Stimulated activated CD8-positive, alpha-beta memory T cell treated with anti-CD3 and anti-CD28 coated beads, Interleukin-15, amount 100 ng/mL, for 4 hours (primary cell): ENCODE results near the gene HOXB4.
"Not testable (repeated sequence)": the region's sequence is repeated elsewhere in the genome, so short reads cannot be mapped to it uniquely, and the experiment has no call there.

Experiments
- DNase-seq, 2 donors: peaks; one replicate each; pipeline ENCODE4 v3.0.0-alpha.2; 2020; ENCODE audit warnings: low read depth in 2 of 2

Gene HOXB4

DNA sequence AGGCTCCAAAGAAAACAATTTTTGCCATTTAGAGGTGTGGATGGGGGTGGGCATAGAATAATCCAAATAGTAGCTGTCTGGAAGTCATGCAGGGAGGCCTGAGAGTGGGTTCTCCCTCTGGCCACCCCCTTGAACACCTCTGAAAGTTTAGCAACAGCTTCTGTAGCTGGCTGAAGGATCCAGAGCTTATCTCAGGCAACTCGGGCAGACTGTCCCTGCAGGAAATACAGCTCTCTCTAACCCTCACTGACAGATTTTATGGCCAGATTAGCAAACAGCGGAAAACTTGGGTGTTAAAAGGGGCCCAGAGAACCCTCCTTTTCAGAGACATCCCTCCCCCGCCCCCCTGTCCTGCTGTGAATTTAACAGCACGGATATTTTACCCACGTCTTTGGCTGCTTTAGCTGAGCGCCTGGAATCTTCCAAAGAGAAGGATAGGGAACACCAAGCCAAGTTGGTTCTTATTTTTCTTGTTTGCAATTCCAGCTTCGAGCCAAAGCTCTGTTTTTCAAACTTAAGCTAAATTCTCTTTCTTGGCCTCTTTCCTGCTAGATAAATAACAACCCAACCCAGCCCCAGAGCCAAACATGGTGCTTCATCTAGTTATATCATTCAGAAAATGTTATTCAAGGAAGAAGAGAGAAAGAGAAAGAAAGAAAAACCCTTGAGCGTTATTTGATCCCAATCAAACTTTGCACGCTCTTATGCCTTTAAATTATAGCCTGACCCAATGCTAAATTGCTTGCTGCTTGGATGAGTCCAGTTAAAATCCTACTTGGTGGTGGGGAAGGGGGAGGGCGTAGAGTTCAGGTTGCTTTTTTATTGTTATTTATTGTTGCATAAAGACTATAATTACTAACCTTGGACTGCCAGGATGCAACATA is 31.0 kb downstream of the HOXB4 start:
- no peak for DNase-seq

GRCh38 chr17:48546137-48546923 is 31.8 kb downstream of the HOXB4 start:
- no peak for DNase-seq

DNA sequence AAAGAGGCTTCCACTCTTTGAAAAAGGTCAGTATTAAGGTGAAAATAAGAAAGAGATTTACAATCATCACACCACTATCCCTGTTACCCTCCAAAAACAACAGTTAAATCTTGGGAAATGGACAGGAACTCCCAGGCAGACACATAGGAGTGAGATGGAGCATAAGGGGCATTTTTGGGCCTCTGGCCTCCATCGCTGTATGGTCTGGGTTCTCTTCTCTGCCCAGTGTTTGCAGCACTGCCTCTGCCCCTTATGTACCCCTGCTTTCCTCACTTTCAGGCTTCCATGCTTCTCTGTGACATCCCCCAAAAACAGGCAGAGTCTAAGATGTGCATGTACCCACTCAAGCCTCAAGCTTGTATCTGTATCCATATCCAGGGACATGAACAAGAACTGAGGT is 32.6 kb downstream of the HOXB4 start:
- no peak for DNase-seq

DNA sequence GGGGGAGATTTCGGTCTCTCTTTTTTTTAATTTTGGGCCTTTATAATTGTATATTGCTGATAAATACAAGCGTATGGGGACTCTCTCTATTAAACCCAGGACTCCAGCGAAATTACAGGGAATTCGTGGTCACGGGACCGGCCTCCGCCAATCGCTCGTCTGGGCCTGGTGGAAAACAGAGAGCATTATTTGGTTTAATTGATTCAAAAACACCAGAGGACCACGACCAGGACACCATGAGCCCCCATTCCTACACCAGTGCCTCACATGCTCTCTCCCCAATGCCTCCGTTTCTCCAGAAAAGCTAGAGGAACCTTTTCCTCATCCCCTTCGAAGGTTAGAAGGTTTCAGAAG is 33.2 kb downstream of the HOXB4 start, which contains the start of gene HOXB2:
HOXB2 (minus strand) TSS at position 88 of the 354 bp plus-strand sequence. CDS start 198 bp downstream, outside the sequence.
- no peak for DNase-seq

DNA sequence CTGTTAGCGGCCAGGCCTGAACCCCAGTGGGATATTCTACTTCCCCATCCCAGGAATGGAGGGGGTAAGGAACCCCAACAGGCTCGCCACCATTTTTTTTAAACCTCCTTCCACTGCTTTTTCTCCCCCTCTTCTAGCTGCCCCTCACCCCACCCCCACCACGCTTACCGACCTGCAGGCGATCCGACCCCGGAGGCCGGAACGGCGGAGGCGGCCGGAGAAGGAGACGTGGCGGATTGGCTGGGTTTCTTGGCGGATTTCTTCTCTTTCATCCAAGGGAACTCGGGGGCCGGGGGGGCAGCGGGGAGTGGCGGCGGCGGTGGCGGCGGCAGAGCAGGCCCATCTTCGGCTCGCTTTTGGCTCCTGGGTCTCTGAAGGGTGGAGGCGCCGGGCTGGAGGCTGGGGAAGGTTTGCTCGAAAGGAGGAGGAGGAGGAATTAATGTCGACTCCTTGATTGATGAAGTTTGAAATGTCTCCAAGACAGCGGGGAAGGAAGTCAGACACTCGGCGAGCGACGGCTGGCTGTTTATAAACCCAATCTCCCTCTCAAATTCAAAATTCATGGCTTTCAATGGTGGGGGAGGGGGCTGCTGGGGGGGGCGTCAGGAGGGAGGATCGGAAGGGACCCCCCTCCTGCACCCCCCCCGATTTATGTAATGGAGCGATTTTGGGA is 33.7 kb downstream of the HOXB4 start:
- no peak for DNase-seq

GRCh38 chr17:48543854-48544348 is 34.2 kb downstream of the HOXB4 start:
- DNase-seq = no peak

GRCh38 chr17:48543107-48543853 is 34.9 kb downstream of the HOXB4 start:
- DNase-seq = no peak

- DNase-seq = no peak
Observed at GRCh38 chr17:48542698-48543106, 35.4 kb downstream of the HOXB4 start.

DNA sequence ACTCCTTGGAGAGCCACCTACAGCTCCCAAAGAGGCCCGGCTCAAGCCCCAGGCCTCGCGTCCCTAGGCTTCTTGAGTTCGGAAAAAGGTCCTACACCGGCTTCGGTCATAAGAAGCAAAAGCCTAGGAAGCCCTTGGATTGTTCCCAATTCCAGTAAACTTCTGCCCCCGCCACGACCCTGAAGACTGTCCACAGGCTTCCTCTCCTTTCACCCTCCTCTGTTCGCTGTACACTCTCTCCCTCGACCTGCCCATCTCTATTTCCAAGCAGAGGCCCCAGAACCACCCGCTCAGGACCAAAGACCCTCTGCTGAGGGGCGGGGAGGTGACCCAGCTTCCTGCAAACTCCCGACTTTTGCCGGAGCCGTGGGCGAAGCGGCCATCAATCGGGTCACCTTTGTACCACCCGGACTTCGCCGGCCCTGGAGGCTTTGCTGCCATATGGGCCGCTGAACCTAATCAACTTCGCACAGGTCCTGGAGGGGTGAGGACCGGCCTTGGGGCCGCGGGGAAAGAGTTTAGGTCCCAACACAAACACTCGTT is 36.0 kb downstream of the HOXB4 start:
- no peak for DNase-seq

GRCh38 chr17:48541577-48542113 is 36.5 kb downstream of the HOXB4 start:
- DNase-seq = no peak

DNA sequence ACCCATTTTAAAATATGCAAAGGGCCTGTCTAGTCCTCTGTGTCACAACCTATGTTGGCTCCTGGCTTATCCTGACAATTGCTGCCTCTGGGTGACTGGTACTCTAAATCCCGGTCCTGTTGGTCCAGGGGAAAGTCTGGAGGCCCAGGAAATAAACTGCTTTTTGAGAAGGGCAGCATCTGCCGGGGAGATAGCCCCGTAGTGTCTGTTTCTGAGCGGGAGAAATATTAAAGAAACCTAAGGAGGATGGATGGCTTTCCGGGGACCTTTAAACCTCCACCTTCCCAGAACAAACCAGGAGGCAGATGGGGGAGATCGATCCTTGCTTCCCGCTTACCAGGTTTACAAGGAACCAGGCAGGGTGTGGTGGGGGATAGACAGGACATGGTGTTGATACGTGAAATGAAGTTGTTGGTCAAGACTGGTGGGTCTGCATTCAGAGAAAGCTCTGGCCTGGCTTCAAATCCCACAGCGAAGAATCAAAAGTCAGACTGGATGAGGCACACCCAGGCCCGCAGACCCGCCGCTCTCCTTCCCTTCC is 37.0 kb downstream of the HOXB4 start:
- no peak for DNase-seq

DNA sequence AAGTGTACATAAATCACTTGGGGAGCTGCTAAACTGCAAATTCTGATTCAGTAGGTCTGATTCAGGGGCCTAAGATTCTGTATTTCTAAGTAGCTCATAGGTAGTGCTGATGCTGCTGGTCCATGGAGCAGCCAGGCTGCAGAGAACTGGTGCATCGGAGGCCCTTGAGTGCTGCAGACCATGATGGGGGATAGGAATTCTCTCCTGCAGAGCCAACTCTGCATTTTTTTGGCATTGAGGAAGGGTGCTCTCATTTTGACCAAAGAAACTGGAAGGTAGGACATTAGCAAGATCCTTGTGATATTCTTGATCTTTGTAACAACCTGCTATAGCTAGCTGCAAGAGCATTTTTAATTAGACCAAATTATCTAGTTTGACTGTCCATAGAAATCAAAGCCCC is 37.9 kb downstream of the HOXB4 start:
- DNase-seq = no peak

DNA sequence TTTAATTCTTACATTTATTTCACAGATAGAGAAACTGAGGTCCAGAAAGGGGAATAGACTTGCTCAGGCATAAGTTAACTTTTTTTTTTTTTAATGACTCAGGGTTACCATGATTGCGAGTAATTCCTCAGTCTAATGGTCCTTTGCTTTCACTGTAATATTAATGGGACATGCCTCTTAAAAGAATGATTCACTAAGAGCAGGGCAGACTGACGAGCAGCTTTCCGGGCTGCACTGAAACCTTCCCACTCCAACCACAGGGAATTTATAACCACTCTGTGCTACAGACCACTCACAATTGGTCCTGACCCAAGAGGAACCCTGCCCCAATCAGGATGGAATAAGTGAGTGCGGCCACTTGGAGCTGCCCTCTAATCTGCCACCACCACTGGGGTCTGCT is 39.0 kb downstream of the HOXB4 start:
- DNase-seq = no peak

DNA sequence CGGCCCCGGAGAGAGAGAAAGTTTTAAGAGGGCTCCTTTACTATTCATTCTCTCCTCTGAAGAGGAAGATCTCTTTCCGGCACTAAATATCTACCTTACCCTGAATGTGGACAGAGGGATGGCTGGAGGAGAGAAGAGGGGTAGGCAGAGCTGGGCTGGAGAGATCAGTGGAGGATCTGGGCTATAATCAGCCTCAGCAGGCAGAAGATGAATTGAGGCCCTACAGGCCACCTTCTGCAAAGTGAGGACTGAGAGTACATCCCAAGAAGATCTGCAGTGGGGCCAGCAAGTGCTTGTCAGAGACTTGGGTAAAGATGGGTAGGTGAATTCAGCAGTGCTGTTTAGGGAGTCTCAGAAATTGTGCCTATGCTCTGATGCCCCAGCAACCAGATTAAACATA is 40.8 kb downstream of the HOXB4 start:
- no peak for DNase-seq

DNA sequence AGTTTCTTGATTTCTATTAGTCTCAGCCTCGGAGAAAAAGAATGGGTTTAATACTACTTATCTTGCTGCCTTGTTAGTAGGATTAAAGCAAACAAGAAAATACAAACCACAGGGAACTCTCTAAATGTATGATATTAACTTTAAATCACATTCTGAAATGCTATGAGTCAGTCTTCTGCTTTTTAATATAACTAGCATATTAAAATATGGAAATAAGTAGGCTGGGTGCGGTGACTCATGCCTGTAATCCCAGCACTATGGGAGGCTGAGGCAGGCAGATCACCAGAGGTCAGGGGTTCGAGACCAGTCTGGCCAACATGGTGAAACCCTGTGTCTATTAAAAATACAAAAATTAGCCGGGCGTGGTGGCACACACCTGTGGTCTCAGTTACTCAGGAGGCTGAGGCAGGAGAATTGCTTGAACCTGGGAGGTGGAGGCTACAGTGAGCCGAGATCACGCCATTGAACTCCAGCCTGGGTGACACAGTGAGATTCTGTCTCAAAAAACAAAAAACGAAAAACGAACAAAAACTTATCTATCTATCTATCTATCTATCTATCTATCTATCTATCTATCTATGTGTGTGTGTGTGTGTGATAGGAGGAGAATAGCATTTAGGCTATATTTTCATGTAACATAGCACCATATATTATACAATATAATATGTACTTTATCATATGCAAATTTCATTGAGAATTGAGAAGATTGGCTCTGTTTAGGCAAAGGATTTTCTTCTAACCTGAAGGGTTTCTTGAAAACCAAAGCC is 42.2 kb downstream of the HOXB4 start:
- not testable (repeated sequence) for DNase-seq

GRCh38 chr17:48532261-48532660 is 45.9 kb downstream of the HOXB4 start:
- DNase-seq = no peak

DNA sequence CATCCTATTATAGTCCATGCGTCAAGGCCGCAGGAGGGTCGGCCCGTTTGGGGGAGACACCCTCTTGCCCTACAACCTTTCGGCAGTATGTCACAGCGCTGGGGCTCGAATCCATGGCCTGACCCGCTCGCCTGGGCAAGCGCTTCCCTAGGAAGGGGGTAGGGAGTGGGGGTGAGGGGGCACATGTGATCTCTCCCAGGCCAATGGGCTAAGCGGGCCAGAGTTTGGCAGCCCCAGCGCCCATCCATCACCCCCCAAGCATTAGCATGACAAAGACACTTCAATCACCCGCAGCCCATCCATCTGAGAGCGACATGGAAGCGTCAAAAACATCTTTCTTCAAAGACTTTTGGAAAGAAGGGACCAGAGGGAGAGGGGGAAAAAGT is 47.3 kb downstream of the HOXB4 start, which contains the start of gene HOXB1:
HOXB1 (minus strand) TSS at position 125 of the 386 bp plus-strand sequence; CDS start at position 18, 107 bp downstream.
- DNase-seq = no peak

- no peak for DNase-seq
Observed at GRCh38 chr17:48530208-48530886, 47.8 kb downstream of the HOXB4 start.

DNA sequence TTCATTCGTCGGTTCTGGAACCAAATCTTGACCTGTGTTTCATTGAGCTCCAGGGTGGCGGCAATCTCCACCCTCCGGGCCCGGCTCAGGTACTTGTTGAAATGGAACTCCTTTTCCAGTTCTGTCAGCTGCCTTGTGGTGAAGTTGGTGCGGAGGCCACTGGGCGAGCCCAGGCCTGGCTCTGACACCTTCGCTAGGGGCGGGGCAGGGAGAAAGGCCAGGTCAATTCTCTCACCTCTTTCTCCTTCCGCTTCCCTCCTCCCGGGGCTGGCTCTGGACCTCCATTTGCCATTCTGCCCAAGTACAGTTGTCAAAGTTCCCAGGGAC is 48.5 kb downstream of the HOXB4 start:
- no peak for DNase-seq
